ENCODE data around the gene SHISA5.
"Not testable (repeated sequence)": the region's sequence is repeated elsewhere in the genome, so short reads cannot be mapped to it uniquely, and the experiment has no call there.

The SHISA5 gene

GRCh38 chr3:48463703-48464102 lies 40.3 kb downstream of the SHISA5 start:
- Histone ChIP-seq H3K9me3 (ENCODE audit: control insufficient read depth, low read length) (no peaks in the 10 kb centered on the region), H3K27me3 (ENCODE audit: control insufficient read depth, insufficient read depth, low read length) (no peaks in the 10 kb centered on the region), H3K9ac (ENCODE audit: low read length) (no peak overlapping the region), H3K4me1 (ENCODE audit: control insufficient read depth, insufficient read depth, low read length) (peaks cover 40% of the 10 kb centered on the region), H3K4me3 (ENCODE audit: low read length) (no peak overlapping the region), H3K36me3 (ENCODE audit: control insufficient read depth, insufficient read depth, low read length) (no peaks in the 10 kb centered on the region)

DNA sequence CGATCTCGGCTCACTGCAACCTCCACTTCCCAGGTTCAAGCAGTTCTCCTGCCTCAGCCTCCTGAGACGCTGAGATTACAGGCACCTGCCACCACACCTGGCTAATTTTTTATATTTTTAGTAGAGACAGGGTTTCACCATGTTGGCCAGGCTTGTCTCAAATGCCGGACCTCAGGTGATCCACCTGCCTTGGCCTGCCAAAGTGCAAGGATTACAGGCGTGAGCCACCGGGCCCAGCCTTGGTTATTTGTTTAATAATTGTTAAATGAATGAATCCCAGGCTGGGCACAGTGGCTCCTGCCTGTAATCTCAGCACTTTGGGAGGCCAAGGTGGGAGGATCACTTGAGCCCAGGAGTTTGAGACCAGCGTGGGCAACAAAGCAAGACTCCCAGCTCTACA lies 42.2 kb downstream of the SHISA5 start:
- not testable (repeated sequence) for H3K36me3 ChIP-seq (ENCODE audit: control insufficient read depth, insufficient read depth, low read length); H3K9ac ChIP-seq (ENCODE audit: low read length); H3K9me3 ChIP-seq (ENCODE audit: control insufficient read depth, low read length); H3K4me3 ChIP-seq (ENCODE audit: low read length); H3K27me3 ChIP-seq (ENCODE audit: control insufficient read depth, insufficient read depth, low read length)
- H3K4me1 ChIP-seq (ENCODE audit: control insufficient read depth, insufficient read depth, low read length) = peaks cover 21% of the 10 kb centered on the region

- no peaks in the 10 kb centered on the region for H3K36me3 ChIP-seq (ENCODE audit: control insufficient read depth, insufficient read depth, low read length)
- H3K9ac ChIP-seq (ENCODE audit: low read length) = no peak overlapping the region
These were observed 43.5 kb downstream of the SHISA5 start for GRCh38 chr3:48460517-48460902.

GRCh38 chr3:48459773-48460516 lies 44.0 kb downstream of the SHISA5 start:
- Histone ChIP-seq H3K36me3 (ENCODE audit: control insufficient read depth, insufficient read depth, low read length) (no peaks in the 10 kb centered on the region), H3K4me1 (ENCODE audit: control insufficient read depth, insufficient read depth, low read length) (peaks cover 4% of the 10 kb centered on the region), H3K4me3 (ENCODE audit: low read length) (no peak overlapping the region), H3K9ac (ENCODE audit: low read length) (no peak overlapping the region), H3K9me3 (ENCODE audit: control insufficient read depth, low read length) (no peaks in the 10 kb centered on the region), H3K27me3 (ENCODE audit: control insufficient read depth, insufficient read depth, low read length) (no peaks in the 10 kb centered on the region)

More at GRCh38 chr3:48460517-48460902, 43.5 kb downstream of the SHISA5 start:
- Histone ChIP-seq H3K27me3 (ENCODE audit: control insufficient read depth, insufficient read depth, low read length) (no peaks in the 10 kb centered on the region), H3K4me1 (ENCODE audit: control insufficient read depth, insufficient read depth, low read length) (peaks cover 10% of the 10 kb centered on the region), H3K9me3 (ENCODE audit: control insufficient read depth, low read length) (no peaks in the 10 kb centered on the region), H3K4me3 (ENCODE audit: low read length) (no peak overlapping the region)

DNA sequence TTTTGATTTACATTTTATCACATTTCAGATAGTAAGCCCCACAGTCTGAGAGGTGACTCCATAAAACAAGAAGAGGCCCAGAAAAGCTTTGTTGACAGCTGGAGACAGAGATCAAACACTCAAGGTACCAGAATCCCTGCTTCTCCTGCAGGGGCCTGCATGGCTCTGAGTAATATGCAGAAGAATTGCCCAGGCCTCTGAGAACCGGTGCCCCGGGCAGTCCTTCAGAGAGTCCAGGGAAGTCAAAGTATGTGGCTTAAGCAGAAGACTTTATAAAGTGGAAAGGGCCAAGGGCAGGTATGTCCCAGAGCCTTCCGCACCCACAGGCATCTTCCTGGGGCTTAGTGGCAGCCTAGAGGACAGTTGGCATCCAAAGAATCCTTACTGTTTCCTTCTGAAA lies 44.6 kb downstream of the SHISA5 start:
- H3K27me3 ChIP-seq (ENCODE audit: control insufficient read depth, insufficient read depth, low read length) = no peaks in the 10 kb centered on the region
- no peak overlapping the region for H3K9ac ChIP-seq (ENCODE audit: low read length)
- H3K4me3 ChIP-seq (ENCODE audit: low read length) = no peak overlapping the region
- H3K4me1 ChIP-seq (ENCODE audit: control insufficient read depth, insufficient read depth, low read length) = no peaks in the 10 kb centered on the region
- H3K36me3 ChIP-seq (ENCODE audit: control insufficient read depth, insufficient read depth, low read length) = no peaks in the 10 kb centered on the region
- H3K9me3 ChIP-seq (ENCODE audit: control insufficient read depth, low read length) = no peaks in the 10 kb centered on the region

- no peaks in the 10 kb centered on the region for H3K4me1 ChIP-seq (ENCODE audit: control insufficient read depth, insufficient read depth, low read length)
- no peaks in the 10 kb centered on the region for H3K9me3 ChIP-seq (ENCODE audit: control insufficient read depth, low read length)
- no peaks in the 10 kb centered on the region for H3K36me3 ChIP-seq (ENCODE audit: control insufficient read depth, insufficient read depth, low read length)
- no peak overlapping the region for H3K9ac ChIP-seq (ENCODE audit: low read length)
- no peak overlapping the region for H3K4me3 ChIP-seq (ENCODE audit: low read length)
- no peaks in the 10 kb centered on the region for H3K27me3 ChIP-seq (ENCODE audit: control insufficient read depth, insufficient read depth, low read length)
These were observed 47.5 kb downstream of the SHISA5 start for GRCh38 chr3:48456456-48456855.

DNA sequence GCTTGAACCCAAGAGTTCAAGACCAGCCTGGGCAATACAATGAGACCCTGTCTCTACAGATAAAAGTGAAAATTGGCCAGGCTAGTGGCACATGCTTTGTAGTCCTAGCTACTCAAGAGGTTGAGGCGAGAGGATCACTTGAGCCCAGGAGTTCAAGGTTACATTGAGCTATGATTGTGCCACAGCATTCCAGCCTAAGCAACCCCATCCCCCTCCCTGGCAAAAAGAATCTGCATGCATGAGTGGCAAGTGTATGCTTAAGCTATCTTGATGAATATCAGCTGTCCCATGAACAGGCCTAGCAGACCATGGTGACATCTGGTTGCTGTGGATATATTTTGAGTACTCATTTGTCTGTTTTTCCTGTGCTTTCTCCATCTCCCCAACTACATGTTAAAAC lies 52.7 kb downstream of the SHISA5 start:
- H3K27me3 ChIP-seq (ENCODE audit: control insufficient read depth, insufficient read depth, low read length) = no peaks in the 10 kb centered on the region
- no peak overlapping the region for H3K9ac ChIP-seq (ENCODE audit: low read length)
- H3K9me3 ChIP-seq (ENCODE audit: control insufficient read depth, low read length) = no peaks in the 10 kb centered on the region
- no peak overlapping the region for H3K4me3 ChIP-seq (ENCODE audit: low read length)
- no peaks in the 10 kb centered on the region for H3K36me3 ChIP-seq (ENCODE audit: control insufficient read depth, insufficient read depth, low read length)
- peaks cover 5% of the 10 kb centered on the region for H3K4me1 ChIP-seq (ENCODE audit: control insufficient read depth, insufficient read depth, low read length)

GRCh38 chr3:48446425-48447193 lies 57.4 kb downstream of the SHISA5 start, which contains the start of gene ATRIP:
TSS of gene ATRIP (plus strand) at chr3:48446737. CDS start at chr3:48446846, 109 bp downstream.
- Histone ChIP-seq H3K27me3 (ENCODE audit: control insufficient read depth, insufficient read depth, low read length) (no peaks in the 10 kb centered on the region), H3K4me1 (ENCODE audit: control insufficient read depth, insufficient read depth, low read length) (peaks cover 9% of the 10 kb centered on the region), H3K36me3 (ENCODE audit: control insufficient read depth, insufficient read depth, low read length) (no peaks in the 10 kb centered on the region), H3K9ac (ENCODE audit: low read length) (peak within 1 kb of the TSS; percentile 80), H3K9me3 (ENCODE audit: control insufficient read depth, low read length) (no peaks in the 10 kb centered on the region), H3K4me3 (ENCODE audit: low read length) (peak within 1 kb of the TSS; percentile 80)

DNA sequence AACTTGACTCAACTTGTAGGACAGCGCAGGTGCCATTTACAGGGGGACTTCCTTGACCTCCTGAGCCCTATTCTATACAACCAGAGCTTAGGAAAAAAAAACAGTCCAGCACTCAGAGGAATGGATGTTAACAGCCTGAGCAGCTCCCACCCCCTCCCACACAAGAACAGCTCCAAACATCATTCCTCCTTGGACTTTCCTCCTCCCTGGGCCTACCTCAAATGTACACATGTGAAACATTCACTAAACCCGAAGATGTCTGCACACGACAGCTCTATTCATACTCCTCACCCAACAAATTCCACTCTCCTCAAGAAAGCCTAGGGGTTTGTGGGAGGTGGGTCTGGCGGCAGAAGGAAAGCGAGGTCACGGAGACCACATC lies 57.9 kb downstream of the SHISA5 start:
- H3K27me3 ChIP-seq (ENCODE audit: control insufficient read depth, insufficient read depth, low read length) = no peaks in the 10 kb centered on the region
- no peaks in the 10 kb centered on the region for H3K36me3 ChIP-seq (ENCODE audit: control insufficient read depth, insufficient read depth, low read length)
- H3K4me3 ChIP-seq (ENCODE audit: low read length) = peak overlapping the region; percentile 80
- H3K4me1 ChIP-seq (ENCODE audit: control insufficient read depth, insufficient read depth, low read length) = peaks cover 13% of the 10 kb centered on the region
- H3K9ac ChIP-seq (ENCODE audit: low read length) = peak overlapping the region; percentile 80
- no peaks in the 10 kb centered on the region for H3K9me3 ChIP-seq (ENCODE audit: control insufficient read depth, low read length)

- Histone ChIP-seq H3K27me3 (ENCODE audit: control insufficient read depth, insufficient read depth, low read length) (no peaks in the 10 kb centered on the region), H3K4me1 (ENCODE audit: control insufficient read depth, insufficient read depth, low read length) (peaks cover 13% of the 10 kb centered on the region), H3K36me3 (ENCODE audit: control insufficient read depth, insufficient read depth, low read length) (no peaks in the 10 kb centered on the region), H3K9ac (ENCODE audit: low read length) (no peak overlapping the region), H3K4me3 (ENCODE audit: low read length) (peak overlapping the region; percentile 80), H3K9me3 (ENCODE audit: control insufficient read depth, low read length) (no peaks in the 10 kb centered on the region)
These were observed 58.6 kb downstream of the SHISA5 start for GRCh38 chr3:48445277-48445882.

DNA sequence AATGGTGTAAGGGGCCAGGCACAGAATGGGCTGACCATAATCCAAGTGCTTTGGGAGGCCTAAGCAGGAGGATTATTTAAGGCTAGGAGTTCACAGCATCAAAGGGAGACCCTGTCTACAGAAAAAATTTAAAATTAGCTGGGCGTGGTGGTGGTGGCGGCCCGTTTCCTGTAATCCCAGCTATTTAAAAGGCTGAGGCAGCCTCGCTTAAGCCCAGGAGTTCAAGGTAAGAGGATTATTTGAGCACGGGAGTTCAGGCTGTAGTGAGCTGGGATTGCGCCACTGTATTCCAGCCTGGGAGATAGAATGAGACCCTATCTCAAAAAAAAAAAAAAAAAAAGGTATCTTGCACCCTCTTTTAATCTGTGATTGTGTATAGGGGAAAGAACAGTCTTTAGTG lies 62.0 kb downstream of the SHISA5 start:
- Histone ChIP-seq H3K4me3 (ENCODE audit: low read length) (no peak overlapping the region), H3K9ac (ENCODE audit: low read length) (peak overlapping the region; percentile 18), H3K36me3 (ENCODE audit: control insufficient read depth, insufficient read depth, low read length) (no peaks in the 10 kb centered on the region), H3K9me3 (ENCODE audit: control insufficient read depth, low read length) (no peaks in the 10 kb centered on the region), H3K4me1 (ENCODE audit: control insufficient read depth, insufficient read depth, low read length) (peaks cover 7% of the 10 kb centered on the region), H3K27me3 (ENCODE audit: control insufficient read depth, insufficient read depth, low read length) (no peaks in the 10 kb centered on the region)

DNA sequence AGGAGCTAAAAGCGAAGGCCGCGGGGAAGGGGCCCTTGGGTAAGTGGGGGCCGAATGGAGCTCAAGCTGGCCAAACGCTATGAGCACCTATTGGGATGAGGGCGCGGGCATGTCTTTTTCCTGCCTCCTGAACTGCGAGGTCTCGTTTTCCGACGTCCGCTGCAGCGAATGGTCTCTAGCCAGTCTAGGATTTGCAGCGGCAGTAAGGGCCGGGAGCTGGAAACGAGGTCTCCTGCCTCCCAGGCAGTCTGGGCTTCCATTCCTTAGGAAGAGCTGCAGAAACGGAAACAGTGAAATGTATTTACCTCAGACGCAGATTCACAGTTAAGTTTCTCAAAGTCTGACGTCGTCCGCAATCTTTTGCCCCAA lies 63.4 kb downstream of the SHISA5 start:
- Histone ChIP-seq H3K9me3 (ENCODE audit: control insufficient read depth, low read length) (no peaks in the 10 kb centered on the region), H3K36me3 (ENCODE audit: control insufficient read depth, insufficient read depth, low read length) (no peaks in the 10 kb centered on the region), H3K4me1 (ENCODE audit: control insufficient read depth, insufficient read depth, low read length) (peaks cover 14% of the 10 kb centered on the region), H3K27me3 (ENCODE audit: control insufficient read depth, insufficient read depth, low read length) (no peaks in the 10 kb centered on the region), H3K9ac (ENCODE audit: low read length) (peak overlapping the region; percentile 93), H3K4me3 (ENCODE audit: low read length) (peak overlapping the region; percentile 98)
